ENCODE measurements around the gene COL24A1. TPM values are rescaled to one million over a fixed set of nuclear protein-coding genes. Genes with fewer than 3 reads are reported as not detected.
"Not testable (repeated sequence)": the region's sequence is repeated elsewhere in the genome, so short reads cannot be mapped to it uniquely, and the experiment has no call there.

The COL24A1 gene
- total RNA-seq, 1 experiment from 2014 or later, result 0.15 TPM

DNA sequence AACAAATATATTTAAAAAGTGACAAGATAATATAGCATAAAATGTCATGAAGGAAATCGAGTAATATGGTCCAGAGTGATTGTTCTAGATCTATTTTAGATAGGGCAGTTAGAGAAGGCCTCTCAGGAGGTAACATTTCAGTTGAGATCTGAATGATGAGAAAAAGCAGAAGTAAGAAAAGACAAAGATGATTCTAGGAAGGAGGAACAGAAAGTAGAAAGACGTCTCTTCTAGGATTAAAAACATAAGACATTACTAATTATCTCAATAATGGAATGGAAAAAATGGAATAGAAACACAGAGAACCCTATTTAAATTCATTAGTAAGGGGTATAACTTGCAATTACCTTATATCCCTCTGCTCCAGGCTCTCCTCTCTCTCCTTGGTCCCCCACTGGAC lies 318.3 kb downstream of the COL24A1 start:
- Histone ChIP-seq H3K27ac (ENCODE audit: low read depth, low read length, poor library complexity, severe bottlenecking) (no peak overlapping the region), H3K4me3 (ENCODE audit: low read depth, low read length, poor library complexity, severe bottlenecking) (no peak overlapping the region), H3K27me3 (replicated peaks; ENCODE audit: insufficient read depth, low read depth, low read length, poor library complexity) (peaks cover 11% of the 10 kb centered on the region), H3K4me1 (ENCODE audit: insufficient read depth, low read length, poor library complexity, severe bottlenecking) (no peaks in the 10 kb centered on the region), H3K36me3 (ENCODE audit: insufficient read depth, low read length, poor library complexity, severe bottlenecking) (no peaks in the 10 kb centered on the region), H3K9me3 (ENCODE audit: low read depth, low read length, poor library complexity, severe bottlenecking) (no peaks in the 10 kb centered on the region)
- TF ChIP-seq EZH2 (IDR thresholded peaks at IDR 0.05; ENCODE audit: borderline replicate concordance, low read depth, low read length, poor library complexity, severe bottlenecking), result no peak
- TF ChIP-seq CTCF (conservative IDR thresholded peaks at IDR 0.05; ENCODE audit: low read depth, low read length), result no peak
- intact Hi-C loops (cut with micrococcal nuclease; ENCODE audit: unreplicated experiment), result no loop called here
- ChIA-PET POLR2A (ENCODE audit: low non-redundant PET) (no interaction called here), CTCF (no interaction called here)
- no peak for DNase-seq (ENCODE audit: low spot score)
- no TSS peak for BruUV-seq (replicated peaks)

DNA sequence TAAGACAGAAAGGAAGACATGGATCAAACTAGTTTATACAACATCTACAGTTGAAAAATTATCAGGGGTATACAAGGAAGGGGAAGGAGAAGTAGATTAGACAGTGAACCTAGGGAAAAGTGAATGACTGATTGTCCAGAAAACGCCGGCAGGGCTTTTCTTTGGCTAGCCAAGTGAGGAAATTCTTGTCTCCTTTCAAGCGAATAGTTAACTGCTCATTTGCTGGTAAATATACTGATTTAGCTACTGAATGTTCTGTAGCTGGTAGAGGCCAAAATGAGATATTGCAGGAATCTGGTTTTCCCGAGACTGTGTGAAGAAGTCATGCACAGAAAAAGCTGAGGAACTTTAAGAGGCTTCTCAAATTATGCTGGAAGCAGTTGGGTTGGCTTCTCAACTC lies 319.8 kb downstream of the COL24A1 start:
- ChIA-PET CTCF (no interaction called here), POLR2A (ENCODE audit: low non-redundant PET) (no interaction called here)
- H3K36me3 ChIP-seq (ENCODE audit: insufficient read depth, low read length, poor library complexity, severe bottlenecking), result no peaks in the 10 kb centered on the region
- H3K4me1 ChIP-seq (ENCODE audit: insufficient read depth, low read length, poor library complexity, severe bottlenecking), result no peaks in the 10 kb centered on the region
- no peaks in the 10 kb centered on the region for H3K9me3 ChIP-seq (ENCODE audit: low read depth, low read length, poor library complexity, severe bottlenecking)
- no peak for DNase-seq (ENCODE audit: low spot score)
- no TSS peak for BruUV-seq (replicated peaks)
- TF ChIP-seq CTCF (conservative IDR thresholded peaks at IDR 0.05; ENCODE audit: low read depth, low read length) (no peak), EZH2 (IDR thresholded peaks at IDR 0.05; ENCODE audit: borderline replicate concordance, low read depth, low read length, poor library complexity, severe bottlenecking) (no peak)
- H3K27ac ChIP-seq (ENCODE audit: low read depth, low read length, poor library complexity, severe bottlenecking), result no peak overlapping the region
- H3K4me3 ChIP-seq (ENCODE audit: low read depth, low read length, poor library complexity, severe bottlenecking), result no peak overlapping the region
- peaks cover 7% of the 10 kb centered on the region for H3K27me3 ChIP-seq (replicated peaks; ENCODE audit: insufficient read depth, low read depth, low read length, poor library complexity)
- intact Hi-C loops (cut with micrococcal nuclease; ENCODE audit: unreplicated experiment), result no loop called here

GRCh38 chr1:85833165-85833564 lies 323.4 kb downstream of the COL24A1 start:
- H3K27ac ChIP-seq (ENCODE audit: low read depth, low read length, poor library complexity, severe bottlenecking); DNase-seq (ENCODE audit: low spot score); intact Hi-C loops (cut with micrococcal nuclease; ENCODE audit: unreplicated experiment); H3K4me3 ChIP-seq (ENCODE audit: low read depth, low read length, poor library complexity, severe bottlenecking); H3K36me3 ChIP-seq (ENCODE audit: insufficient read depth, low read length, poor library complexity, severe bottlenecking); CTCF ChIA-PET; H3K27me3 ChIP-seq (replicated peaks; ENCODE audit: insufficient read depth, low read depth, low read length, poor library complexity); H3K4me1 ChIP-seq (ENCODE audit: insufficient read depth, low read length, poor library complexity, severe bottlenecking); POLR2A ChIA-PET (ENCODE audit: low non-redundant PET); BruUV-seq (replicated peaks); H3K9me3 ChIP-seq (ENCODE audit: low read depth, low read length, poor library complexity, severe bottlenecking): not testable (repeated sequence)

GRCh38 chr1:85830837-85831236 lies 325.7 kb downstream of the COL24A1 start:
- no TSS peak for BruUV-seq (replicated peaks)
- no peak overlapping the region for H3K27ac ChIP-seq (ENCODE audit: low read depth, low read length, poor library complexity, severe bottlenecking)
- no peaks in the 10 kb centered on the region for H3K36me3 ChIP-seq (ENCODE audit: insufficient read depth, low read length, poor library complexity, severe bottlenecking)
- no peak overlapping the region for H3K4me3 ChIP-seq (ENCODE audit: low read depth, low read length, poor library complexity, severe bottlenecking)
- TF ChIP-seq CTCF (conservative IDR thresholded peaks at IDR 0.05; ENCODE audit: low read depth, low read length) (no peak), EZH2 (IDR thresholded peaks at IDR 0.05; ENCODE audit: borderline replicate concordance, low read depth, low read length, poor library complexity, severe bottlenecking) (no peak)
- no peak for DNase-seq (ENCODE audit: low spot score)
- ChIA-PET CTCF (no interaction called here), POLR2A (ENCODE audit: low non-redundant PET) (no interaction called here)
- H3K4me1 ChIP-seq (ENCODE audit: insufficient read depth, low read length, poor library complexity, severe bottlenecking), result no peaks in the 10 kb centered on the region
- no peaks in the 10 kb centered on the region for H3K9me3 ChIP-seq (ENCODE audit: low read depth, low read length, poor library complexity, severe bottlenecking)
- intact Hi-C loops (cut with micrococcal nuclease; ENCODE audit: unreplicated experiment), result no loop called here
- no peaks in the 10 kb centered on the region for H3K27me3 ChIP-seq (replicated peaks; ENCODE audit: insufficient read depth, low read depth, low read length, poor library complexity)

Data from A673 (cell line).